ENCODE results near the gene CCNL2. TPM values are rescaled to one million over a fixed set of nuclear protein-coding genes. Genes with fewer than 3 reads are reported as not detected.
A peak's percentile ranks its signal among the peaks of the same experiment; 100 is the strongest.

Gene CCNL2
- total and polyA plus RNA-seq, 2 of the 13 experiments (the other 11 are each of a cell fraction or from before 2014, with no cell fraction given), result 105 to 340 TPM

GRCh38 chr1:1358433-1359271 lies 40.5 kb downstream of the CCNL2 start, which contains the start of gene MXRA8 (continued):
- TF ChIP-seq ZNF383 (CRISPR knock-in tag; IDR thresholded peaks at IDR 0.05; ENCODE audit: borderline replicate concordance) (no peak), POGZ (CRISPR knock-in tag; IDR thresholded peaks at IDR 0.05) (no peak), NAIF1 (CRISPR knock-in tag; IDR thresholded peaks at IDR 0.05; ENCODE audit: borderline replicate concordance) (no peak), TERF1 (CRISPR knock-in tag; IDR thresholded peaks at IDR 0.05) (no peak), MTERF4 (CRISPR knock-in tag; IDR thresholded peaks at IDR 0.05) (peak; percentile 56; the same call in 1 of the 2 replicates), GATAD1 (CRISPR knock-in tag; IDR thresholded peaks at IDR 0.05) (0 out of 2 replicates have a peak, but pooled peaks have one; percentile 42), ZNF691 (CRISPR knock-in tag; IDR thresholded peaks at IDR 0.05; ENCODE audit: borderline replicate concordance, low read depth) (0 out of 2 replicates have a peak, but pooled peaks have one; percentile 28), HOXA7 (CRISPR knock-in tag; IDR thresholded peaks at IDR 0.05) (no peak), E2F2 (CRISPR knock-in tag; IDR thresholded peaks at IDR 0.05; ENCODE audit: borderline replicate concordance) (no peak), THRA (CRISPR knock-in tag; IDR thresholded peaks at IDR 0.05; ENCODE audit: borderline replicate concordance) (no peak), ZNF235 (CRISPR knock-in tag; IDR thresholded peaks at IDR 0.05; ENCODE audit: borderline replicate concordance) (no peak), TFE3 (CRISPR knock-in tag; IDR thresholded peaks at IDR 0.05) (no peak), ZNF800 (CRISPR knock-in tag; IDR thresholded peaks at IDR 0.05) (no peak), SIX4 (CRISPR knock-in tag; IDR thresholded peaks at IDR 0.05) (no peak), SOX5 (CRISPR knock-in tag; IDR thresholded peaks at IDR 0.05; ENCODE audit: borderline replicate concordance) (peak; percentile 37; the same call in 1 of the 2 replicates), ZZZ3 (CRISPR knock-in tag; IDR thresholded peaks at IDR 0.05; ENCODE audit: borderline replicate concordance) (no peak), ADNP (CRISPR knock-in tag; IDR thresholded peaks at IDR 0.05) (no peak), CBX2 (IDR thresholded peaks at IDR 0.05; ENCODE audit: low read depth, low read length) (no peak), CBX2 (CRISPR knock-in tag; IDR thresholded peaks at IDR 0.05; ENCODE audit: low read depth) (no peak), MAFF (IDR thresholded peaks at IDR 0.05; ENCODE audit: low read depth, low read length) (no peak)
